ENCODE results near the gene REV1. TPM values are rescaled to one million over a fixed set of nuclear protein-coding genes. Genes with fewer than 3 reads are reported as not detected.
"Not testable (repeated sequence)": the region's sequence is repeated elsewhere in the genome, so short reads cannot be mapped to it uniquely, and the experiment has no call there.

REV1 gene
- total and polyA plus RNA-seq, 11 donors: 14.7 to 76.1 (median 32.2) TPM

DNA sequence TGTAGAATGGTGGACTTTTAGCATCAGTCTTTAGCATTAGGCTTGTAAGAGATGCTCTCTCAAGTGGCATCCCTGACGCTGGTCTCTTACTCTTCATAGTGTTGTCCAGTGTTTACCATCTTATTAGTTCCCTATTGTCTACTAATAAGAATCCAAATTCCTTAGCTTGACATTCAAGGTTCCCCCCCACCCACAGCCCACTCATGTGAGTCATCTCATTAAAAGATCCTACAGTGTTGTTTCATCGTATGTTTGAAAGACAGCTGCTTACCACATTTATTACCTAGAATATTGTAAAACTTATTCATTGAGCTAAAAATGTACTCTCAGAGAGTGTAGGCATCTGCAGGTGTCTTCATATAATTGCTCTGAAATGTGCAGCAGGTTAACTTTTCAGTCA lies 124.2 kb downstream of the REV1 start:
- WGBS, 4 donors: 44 to 89% (median 83%) methylated on average over 2 of the region's 2 CpGs
- DNase-seq (no peak), ATAC-seq (no peak)
- H3K4me3 ChIP-seq: no peak overlapping the region
- no peak overlapping the region for H3K27ac ChIP-seq
- intact Hi-C loops (cut with DNase I): no loop called here
- peaks cover 0 to 100% (median 94%) of the 10 kb centered on the region in 9 donors for H3K36me3 ChIP-seq
- H3K9me3 ChIP-seq: no peaks in the 10 kb centered on the region
- TF ChIP-seq POLR2A (IDR thresholded peaks at IDR 0.05) (no peak), CTCF (IDR thresholded peaks at IDR 0.05) (no peak)
- H3K27me3 ChIP-seq: no peaks in the 10 kb centered on the region
- no peaks in the 10 kb centered on the region for H3K4me1 ChIP-seq

GRCh38 chr2:99356853-99357252 lies 133.0 kb downstream of the REV1 start:
- no peaks in the 10 kb centered on the region for H3K27me3 ChIP-seq
- H3K36me3 ChIP-seq: peaks cover 0 to 17% (median 14%) of the 10 kb centered on the region in 9 donors
- H3K4me1 ChIP-seq: peaks cover 0 to 18% (median 6%) of the 10 kb centered on the region in 12 donors
- intact Hi-C loops (cut with DNase I): no loop called here
- ATAC-seq (no peak), DNase-seq (no peak)
- no peak overlapping the region for H3K27ac ChIP-seq
- H3K4me3 ChIP-seq: no peak overlapping the region
- TF ChIP-seq CTCF (IDR thresholded peaks at IDR 0.05) (no peak), POLR2A (IDR thresholded peaks at IDR 0.05) (no peak)
- no peaks in the 10 kb centered on the region for H3K9me3 ChIP-seq

- DNase-seq; H3K36me3 ChIP-seq; H3K4me3 ChIP-seq; ATAC-seq; intact Hi-C loops (cut with DNase I); H3K9me3 ChIP-seq; H3K27ac ChIP-seq; H3K27me3 ChIP-seq: not testable (repeated sequence)
- WGBS, 4 donors: 92 to 97% (median 96%) methylated on average over 8 of the region's 8 CpGs
- peaks cover 0 to 23% (median 6%) of the 10 kb centered on the region in 12 donors for H3K4me1 ChIP-seq
Observed at GRCh38 chr2:99354825-99355224, 135.0 kb downstream of the REV1 start.

- intact Hi-C loops (cut with DNase I): no loop called here
- no peak for ATAC-seq
- WGBS, 4 donors: 89 to 98% (median 91%) methylated on average over 1 of the region's 1 CpG
Observed at GRCh38 chr2:99354070-99354469, 135.7 kb downstream of the REV1 start.

More at GRCh38 chr2:99354070-99354469, 135.7 kb downstream of the REV1 start:
- no peak for TF ChIP-seq POLR2A (IDR thresholded peaks at IDR 0.05)
- no peak for TF ChIP-seq CTCF (IDR thresholded peaks at IDR 0.05)
- H3K4me1 ChIP-seq: peaks cover 0 to 31% (median 6%) of the 10 kb centered on the region in 12 donors
- H3K36me3 ChIP-seq: no peaks in the 10 kb centered on the region
- no peak overlapping the region for H3K4me3 ChIP-seq
- H3K27me3 ChIP-seq: no peaks in the 10 kb centered on the region
- no peak for DNase-seq
- no peaks in the 10 kb centered on the region for H3K9me3 ChIP-seq
- no peak overlapping the region for H3K27ac ChIP-seq

Other genes with a start within 250 kb of the REV1 start
- not detected for gene LYG2, start 234.4 kb downstream of the REV1 start, total RNA-seq
- gene LYG2, start 234.4 kb downstream of the REV1 start, polyA plus RNA-seq: not detected
- under 1 TPM in 6 of 9 donors, not detected in 3; 0.29 to 0.64 (median 0.47) TPM for gene LYG1, start 188.8 kb downstream of the REV1 start, total RNA-seq
- 1 to 10 TPM in 1 of 2 donors, under 1 TPM in 1; 0.80 to 1.2 TPM for gene LYG1, start 188.8 kb downstream of the REV1 start, polyA plus RNA-seq
- gene TXNDC9, start 153.7 kb downstream of the REV1 start, total RNA-seq: 10 to 100 TPM; 19.4 to 34.3 (median 22.7) TPM
- 10 to 100 TPM; 15.8 to 37.5 TPM for gene TXNDC9, start 153.7 kb downstream of the REV1 start, polyA plus RNA-seq
- gene EIF5B, start 152.6 kb downstream of the REV1 start, total RNA-seq: 100 to 1,000 TPM in 2 of 9 donors, 10 to 100 TPM in 7; 56.1 to 165 (median 86.8) TPM
- gene EIF5B, start 152.6 kb downstream of the REV1 start, polyA plus RNA-seq: 100 to 1,000 TPM; 109 to 115 TPM